Panc1 (cell line): ENCODE measurements around the gene ADAR.

Source experiments
- POLR2AphosphoS5 ChIP-seq: IDR thresholded peaks from 2 replicates; pipeline ENCODE4 v1.6.1; 2012; ENCODE audit warnings: mild to moderate bottlenecking, low read depth, low read length, moderate library complexity
- SIN3A ChIP-seq: IDR thresholded peaks from 2 replicates; pipeline ENCODE4 v1.6.1; 2012; ENCODE audit warnings: low read depth, mild to moderate bottlenecking, low read length, moderate library complexity, borderline replicate concordance; ENCODE audit not compliant: insufficient read depth
- TF ChIP-seq, protein P1 (sequence below): fragments of 450-650 bp; IDR thresholded peaks from 2 replicates; pipeline ENCODE4 v1.5.1; 2017; ENCODE audit warnings: mild to moderate bottlenecking
- TF ChIP-seq, protein P2 (sequence below), 2 experiments: IDR thresholded peaks; 2 replicates each; pipeline ENCODE4 v1.6.1; 2011 to 2012; ENCODE audit warnings: low read depth in 2 of 2, control low read depth in 1 of 2, low read length in 1 of 2, mild to moderate bottlenecking in 1 of 2, moderate library complexity in 1 of 2; ENCODE audit not compliant: insufficient read depth in 1 of 2

DNA sequence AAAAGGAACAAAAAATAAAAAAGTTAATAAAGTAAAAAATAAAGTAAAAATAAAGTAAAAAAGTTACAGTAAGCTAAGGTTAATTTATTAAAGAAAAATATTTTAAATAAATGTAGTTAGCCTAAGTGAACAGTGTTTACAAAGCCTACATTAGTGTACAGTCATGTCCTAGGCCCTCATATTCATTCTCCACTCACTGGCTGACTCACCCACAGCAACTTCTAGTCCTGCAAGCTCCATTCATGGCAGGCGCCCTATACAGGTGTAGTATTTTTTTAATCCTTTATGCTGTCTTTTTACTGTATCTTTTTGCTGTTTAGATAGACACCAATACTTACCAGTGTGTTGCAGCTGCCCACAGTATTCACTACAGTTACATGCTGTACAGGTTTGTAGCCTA, 12.4 kb downstream of the ADAR start:
- TF ChIP-seq, protein P1, sequence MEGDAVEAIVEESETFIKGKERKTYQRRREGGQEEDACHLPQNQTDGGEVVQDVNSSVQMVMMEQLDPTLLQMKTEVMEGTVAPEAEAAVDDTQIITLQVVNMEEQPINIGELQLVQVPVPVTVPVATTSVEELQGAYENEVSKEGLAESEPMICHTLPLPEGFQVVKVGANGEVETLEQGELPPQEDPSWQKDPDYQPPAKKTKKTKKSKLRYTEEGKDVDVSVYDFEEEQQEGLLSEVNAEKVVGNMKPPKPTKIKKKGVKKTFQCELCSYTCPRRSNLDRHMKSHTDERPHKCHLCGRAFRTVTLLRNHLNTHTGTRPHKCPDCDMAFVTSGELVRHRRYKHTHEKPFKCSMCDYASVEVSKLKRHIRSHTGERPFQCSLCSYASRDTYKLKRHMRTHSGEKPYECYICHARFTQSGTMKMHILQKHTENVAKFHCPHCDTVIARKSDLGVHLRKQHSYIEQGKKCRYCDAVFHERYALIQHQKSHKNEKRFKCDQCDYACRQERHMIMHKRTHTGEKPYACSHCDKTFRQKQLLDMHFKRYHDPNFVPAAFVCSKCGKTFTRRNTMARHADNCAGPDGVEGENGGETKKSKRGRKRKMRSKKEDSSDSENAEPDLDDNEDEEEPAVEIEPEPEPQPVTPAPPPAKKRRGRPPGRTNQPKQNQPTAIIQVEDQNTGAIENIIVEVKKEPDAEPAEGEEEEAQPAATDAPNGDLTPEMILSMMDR: no peak
- no peak for TF ChIP-seq POLR2AphosphoS5
- TF ChIP-seq SIN3A: no peak
- TF ChIP-seq, protein P2, sequence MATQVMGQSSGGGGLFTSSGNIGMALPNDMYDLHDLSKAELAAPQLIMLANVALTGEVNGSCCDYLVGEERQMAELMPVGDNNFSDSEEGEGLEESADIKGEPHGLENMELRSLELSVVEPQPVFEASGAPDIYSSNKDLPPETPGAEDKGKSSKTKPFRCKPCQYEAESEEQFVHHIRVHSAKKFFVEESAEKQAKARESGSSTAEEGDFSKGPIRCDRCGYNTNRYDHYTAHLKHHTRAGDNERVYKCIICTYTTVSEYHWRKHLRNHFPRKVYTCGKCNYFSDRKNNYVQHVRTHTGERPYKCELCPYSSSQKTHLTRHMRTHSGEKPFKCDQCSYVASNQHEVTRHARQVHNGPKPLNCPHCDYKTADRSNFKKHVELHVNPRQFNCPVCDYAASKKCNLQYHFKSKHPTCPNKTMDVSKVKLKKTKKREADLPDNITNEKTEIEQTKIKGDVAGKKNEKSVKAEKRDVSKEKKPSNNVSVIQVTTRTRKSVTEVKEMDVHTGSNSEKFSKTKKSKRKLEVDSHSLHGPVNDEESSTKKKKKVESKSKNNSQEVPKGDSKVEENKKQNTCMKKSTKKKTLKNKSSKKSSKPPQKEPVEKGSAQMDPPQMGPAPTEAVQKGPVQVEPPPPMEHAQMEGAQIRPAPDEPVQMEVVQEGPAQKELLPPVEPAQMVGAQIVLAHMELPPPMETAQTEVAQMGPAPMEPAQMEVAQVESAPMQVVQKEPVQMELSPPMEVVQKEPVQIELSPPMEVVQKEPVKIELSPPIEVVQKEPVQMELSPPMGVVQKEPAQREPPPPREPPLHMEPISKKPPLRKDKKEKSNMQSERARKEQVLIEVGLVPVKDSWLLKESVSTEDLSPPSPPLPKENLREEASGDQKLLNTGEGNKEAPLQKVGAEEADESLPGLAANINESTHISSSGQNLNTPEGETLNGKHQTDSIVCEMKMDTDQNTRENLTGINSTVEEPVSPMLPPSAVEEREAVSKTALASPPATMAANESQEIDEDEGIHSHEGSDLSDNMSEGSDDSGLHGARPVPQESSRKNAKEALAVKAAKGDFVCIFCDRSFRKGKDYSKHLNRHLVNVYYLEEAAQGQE (IDR thresholded peaks at IDR 0.05; ENCODE audit: insufficient read depth in 1 of 2, low read depth in 2 of 2, low read length in 1 of 2): no peak
